ENCODE measurements around the gene SMOC2. TPM values are rescaled to one million over a fixed set of nuclear protein-coding genes. Genes with fewer than 3 reads are reported as not detected.

The SMOC2 gene
- polyA plus RNA-seq, 1 experiment = not detected

DNA sequence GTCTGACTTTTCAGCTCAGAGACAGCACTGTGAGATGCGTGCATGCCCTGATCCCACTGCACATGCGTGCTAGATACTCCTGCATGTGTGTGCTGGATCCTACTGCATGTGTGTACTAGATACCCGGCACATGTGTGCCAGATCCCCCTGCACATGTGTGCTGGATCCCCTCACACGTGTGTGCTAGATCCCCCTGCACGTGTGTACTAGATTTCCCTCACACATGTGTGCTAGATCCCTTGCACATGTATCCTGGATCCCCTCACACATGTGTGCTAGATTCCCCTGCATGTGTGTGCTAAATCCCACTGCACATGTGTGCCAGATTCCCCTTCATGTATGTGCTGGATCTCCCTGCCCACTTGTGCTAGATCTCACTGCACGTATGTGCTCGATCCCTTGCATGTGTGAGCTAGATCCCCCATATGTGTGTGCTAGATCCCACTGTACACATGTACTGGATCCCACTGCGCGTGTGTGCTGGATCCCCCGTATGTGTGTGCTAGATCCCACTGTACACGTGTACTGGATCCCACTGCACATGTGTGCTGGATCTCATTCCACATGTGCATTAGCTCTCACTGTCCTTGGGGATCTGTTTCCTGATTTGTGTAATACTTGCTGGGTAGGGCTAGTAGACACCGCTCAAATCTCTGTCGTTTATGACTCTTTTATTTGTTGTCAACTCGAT is 214.6 kb downstream of the SMOC2 start:
- no peaks in the 10 kb centered on the region for H3K27me3 ChIP-seq (ENCODE audit: control insufficient read depth, insufficient read depth, low read length)
- H3K27ac ChIP-seq (ENCODE audit: low read depth, low read length) = no peak overlapping the region
- POLR2A ChIA-PET = no interaction called here
- H3K9me3 ChIP-seq (ENCODE audit: control insufficient read depth, insufficient read depth, low read length) = peaks cover 74% of the 10 kb centered on the region
- TF ChIP-seq, protein P1, sequence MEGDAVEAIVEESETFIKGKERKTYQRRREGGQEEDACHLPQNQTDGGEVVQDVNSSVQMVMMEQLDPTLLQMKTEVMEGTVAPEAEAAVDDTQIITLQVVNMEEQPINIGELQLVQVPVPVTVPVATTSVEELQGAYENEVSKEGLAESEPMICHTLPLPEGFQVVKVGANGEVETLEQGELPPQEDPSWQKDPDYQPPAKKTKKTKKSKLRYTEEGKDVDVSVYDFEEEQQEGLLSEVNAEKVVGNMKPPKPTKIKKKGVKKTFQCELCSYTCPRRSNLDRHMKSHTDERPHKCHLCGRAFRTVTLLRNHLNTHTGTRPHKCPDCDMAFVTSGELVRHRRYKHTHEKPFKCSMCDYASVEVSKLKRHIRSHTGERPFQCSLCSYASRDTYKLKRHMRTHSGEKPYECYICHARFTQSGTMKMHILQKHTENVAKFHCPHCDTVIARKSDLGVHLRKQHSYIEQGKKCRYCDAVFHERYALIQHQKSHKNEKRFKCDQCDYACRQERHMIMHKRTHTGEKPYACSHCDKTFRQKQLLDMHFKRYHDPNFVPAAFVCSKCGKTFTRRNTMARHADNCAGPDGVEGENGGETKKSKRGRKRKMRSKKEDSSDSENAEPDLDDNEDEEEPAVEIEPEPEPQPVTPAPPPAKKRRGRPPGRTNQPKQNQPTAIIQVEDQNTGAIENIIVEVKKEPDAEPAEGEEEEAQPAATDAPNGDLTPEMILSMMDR (IDR thresholded peaks at IDR 0.05; ENCODE audit: low read depth, low read length) = no peak
- H3K4me3 ChIP-seq (ENCODE audit: low read depth, low read length) = no peak overlapping the region
- CTCF ChIA-PET = no interaction called here
- no peak for DNase-seq (ENCODE audit: low read depth, low spot score)

DNA sequence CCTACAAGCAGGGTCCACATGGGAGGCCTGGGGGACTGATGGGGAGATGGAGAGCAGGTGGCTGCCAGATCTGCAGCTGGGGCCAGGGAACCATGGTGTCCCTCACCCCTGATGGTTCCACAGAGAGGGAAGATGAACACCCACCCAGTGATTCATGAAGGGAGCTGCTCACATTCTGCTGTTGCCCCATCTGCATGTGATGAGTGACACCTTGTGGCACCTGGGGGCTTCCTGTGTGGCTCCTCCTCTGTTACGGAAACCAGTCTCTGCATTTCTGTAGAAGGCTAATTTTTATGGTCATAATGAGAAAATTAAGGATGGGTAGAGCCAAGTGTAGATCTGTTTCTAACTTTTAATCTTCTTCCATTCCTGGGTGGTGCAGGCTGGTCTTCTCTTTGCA is 217.1 kb downstream of the SMOC2 start:
- Histone ChIP-seq H3K9me3 (ENCODE audit: control insufficient read depth, insufficient read depth, low read length) (peaks cover 66% of the 10 kb centered on the region), H3K27ac (ENCODE audit: low read depth, low read length) (no peak overlapping the region), H3K27me3 (ENCODE audit: control insufficient read depth, insufficient read depth, low read length) (no peaks in the 10 kb centered on the region), H3K4me3 (ENCODE audit: low read depth, low read length) (no peak overlapping the region)
- DNase-seq (ENCODE audit: low read depth, low spot score) = no peak
- POLR2A ChIA-PET = no interaction called here
- TF ChIP-seq, protein P1 (IDR thresholded peaks at IDR 0.05; ENCODE audit: low read depth, low read length) = no peak
- CTCF ChIA-PET = no interaction called here

DNA sequence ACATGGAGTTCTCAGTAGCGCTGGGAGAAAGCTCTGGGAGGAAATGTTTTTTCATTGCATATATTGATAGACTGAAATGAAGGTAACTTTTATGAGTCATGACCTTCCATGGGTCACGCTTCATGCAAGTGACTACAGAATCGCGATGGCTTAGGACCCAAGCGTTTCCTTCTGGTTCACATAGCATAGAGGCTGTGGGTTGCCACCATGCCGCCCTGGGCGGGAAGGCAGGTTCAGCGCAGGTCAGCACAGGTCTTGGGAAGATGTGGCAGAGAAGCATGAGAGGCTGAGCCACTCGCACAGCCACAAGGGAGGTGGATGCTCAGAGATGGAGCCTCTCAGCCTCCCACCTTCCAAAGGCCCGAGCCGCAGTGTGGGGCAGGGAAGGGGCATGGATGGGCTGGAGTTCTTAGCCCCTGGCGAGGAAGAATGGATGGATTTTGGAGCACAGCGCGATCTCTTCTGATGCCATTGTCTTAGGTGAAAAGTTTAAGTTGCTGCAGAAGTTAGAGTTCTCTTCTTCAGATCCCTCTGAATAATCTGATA is 219.5 kb downstream of the SMOC2 start:
- Histone ChIP-seq H3K27me3 (ENCODE audit: control insufficient read depth, insufficient read depth, low read length) (no peaks in the 10 kb centered on the region), H3K9me3 (ENCODE audit: control insufficient read depth, insufficient read depth, low read length) (peaks cover 72% of the 10 kb centered on the region), H3K27ac (ENCODE audit: low read depth, low read length) (no peak overlapping the region), H3K4me3 (ENCODE audit: low read depth, low read length) (no peak overlapping the region)
- TF ChIP-seq, protein P1 (IDR thresholded peaks at IDR 0.05; ENCODE audit: low read depth, low read length) = no peak
- no peak for DNase-seq (ENCODE audit: low read depth, low spot score)
- ChIA-PET POLR2A (no interaction called here), CTCF (no interaction called here)

DNA sequence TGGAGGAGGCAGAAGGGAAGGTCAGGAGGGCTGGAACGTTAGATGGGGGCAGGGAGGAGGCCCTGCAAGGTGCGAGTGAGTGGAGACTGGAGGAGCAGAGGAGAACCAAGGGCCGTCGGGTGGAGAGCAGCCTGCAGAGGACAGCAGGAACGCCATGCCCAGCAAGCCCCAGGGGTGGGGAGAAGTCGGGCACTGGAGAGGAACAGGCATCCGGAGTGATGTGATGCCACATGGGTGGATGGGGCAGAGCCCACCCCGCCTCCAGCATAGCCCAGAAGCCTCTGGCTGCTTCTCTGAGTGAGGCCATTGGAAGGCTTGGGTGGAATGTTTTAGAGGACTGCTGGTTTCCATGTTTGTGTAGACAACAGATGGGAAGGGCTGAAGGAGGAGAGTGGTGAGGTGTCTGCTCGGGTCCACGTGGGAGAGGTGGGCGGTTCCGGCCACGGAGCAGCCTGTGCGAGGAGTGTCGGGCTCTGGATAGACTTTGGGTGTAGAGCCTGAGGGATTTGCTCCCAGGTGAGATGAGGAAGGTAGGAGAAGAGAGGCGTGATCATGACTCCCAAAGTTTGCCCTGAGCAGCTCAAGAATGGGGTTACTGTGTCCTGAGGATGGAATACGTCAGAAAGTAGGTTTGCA is 221.4 kb downstream of the SMOC2 start:
- no peak overlapping the region for H3K27ac ChIP-seq (ENCODE audit: low read depth, low read length)
- no peak for DNase-seq (ENCODE audit: low read depth, low spot score)
- H3K4me3 ChIP-seq (ENCODE audit: low read depth, low read length) = no peak overlapping the region
- TF ChIP-seq, protein P1 (IDR thresholded peaks at IDR 0.05; ENCODE audit: low read depth, low read length) = no peak
- no peaks in the 10 kb centered on the region for H3K27me3 ChIP-seq (ENCODE audit: control insufficient read depth, insufficient read depth, low read length)
- ChIA-PET POLR2A (no interaction called here), CTCF (no interaction called here)
- peaks cover 64% of the 10 kb centered on the region for H3K9me3 ChIP-seq (ENCODE audit: control insufficient read depth, insufficient read depth, low read length)

DNA sequence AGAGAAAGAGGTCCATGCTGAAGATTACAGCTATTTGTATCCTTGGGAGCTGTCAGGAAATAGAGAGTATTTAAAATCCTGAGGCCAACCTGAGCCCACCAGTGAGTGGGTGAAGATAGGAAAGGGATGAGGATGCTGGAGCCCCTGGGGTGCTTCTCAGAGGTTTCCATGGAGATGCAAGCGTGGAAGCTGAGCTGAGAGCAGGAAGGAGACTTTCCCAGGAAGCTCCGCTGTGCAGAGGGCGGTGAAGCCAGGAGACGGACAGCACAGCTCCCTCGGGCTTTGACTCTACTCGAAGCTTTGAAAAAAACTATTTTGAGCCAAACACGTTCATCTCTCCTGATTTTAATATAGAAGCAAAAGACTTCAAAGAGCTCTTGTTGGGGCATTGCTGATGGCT is 222.1 kb downstream of the SMOC2 start:
- H3K27ac ChIP-seq (ENCODE audit: low read depth, low read length) = no peak overlapping the region
- no peaks in the 10 kb centered on the region for H3K27me3 ChIP-seq (ENCODE audit: control insufficient read depth, insufficient read depth, low read length)
- POLR2A ChIA-PET = no interaction called here
- CTCF ChIA-PET = no interaction called here
- TF ChIP-seq, protein P1 (IDR thresholded peaks at IDR 0.05; ENCODE audit: low read depth, low read length) = no peak
- peaks cover 63% of the 10 kb centered on the region for H3K9me3 ChIP-seq (ENCODE audit: control insufficient read depth, insufficient read depth, low read length)
- no peak overlapping the region for H3K4me3 ChIP-seq (ENCODE audit: low read depth, low read length)
- no peak for DNase-seq (ENCODE audit: low read depth, low spot score)
